Gastroesophageal sphincter (tissue), 4 donors: Measurements from ENCODE around the gene ARHGEF37. TPM values are rescaled to one million over a fixed set of nuclear protein-coding genes. Genes with fewer than 3 reads are reported as not detected.
"Not testable (repeated sequence)": the region's sequence is repeated elsewhere in the genome, so short reads cannot be mapped to it uniquely, and the experiment has no call there.

Source experiments
- ATAC-seq: fragments of 150-250 bp; one replicate; pipeline ENCODE4 v1.9.1; 2016; ENCODE audit warnings: mild to moderate bottlenecking, moderate library complexity
- H3K27ac ChIP-seq, 4 donors: fragments of 200-600 bp; sonication (generic) in 3 of 4; 1 replicate in 3 of 4; 2 replicates in 1 of 4; pipeline ENCODE4 v1.5.1; 2016 to 2019
- H3K27me3 ChIP-seq: fragments of 200-600 bp; sonication (generic); one replicate; pipeline ENCODE4 v1.5.1; 2019
- H3K36me3 ChIP-seq, 2 donors: fragments of 200-600 bp; sonication (generic); one replicate each; pipeline ENCODE4 v1.5.1; 2019; ENCODE audit warnings: control low read depth in 1 of 2
- H3K4me1 ChIP-seq, 3 donors: fragments of 200-600 bp; sonication (generic); 1 replicate in 2 of 3; 2 replicates in 1 of 3; pipeline ENCODE4 v1.5.1; 2016 to 2019; ENCODE audit warnings: control low read depth in 2 of 3
- H3K4me3 ChIP-seq, 2 donors: fragments of 200-600 bp; sonication (generic); one replicate each; pipeline ENCODE4 v1.5.1; 2019; ENCODE audit warnings: mild to moderate bottlenecking in 1 of 2, moderate library complexity in 1 of 2
- H3K9me3 ChIP-seq, 3 donors: fragments of 200-600 bp; sonication (generic); one replicate each; pipeline ENCODE4 v1.5.1; 2017 to 2019; ENCODE audit warnings: control low read depth in 2 of 3
- EP300 ChIP-seq: sonication (generic); formaldehyde crosslinking; IDR thresholded peaks from one replicate; pipeline ENCODE4 v1.6.1; 2017; ENCODE audit warnings: antibody characterized with exemption, mild to moderate bottlenecking
- POLR2A ChIP-seq, 2 donors: fragments of 450-650 bp; IDR thresholded peaks; one replicate each; pipeline ENCODE4 v1.6.1; 2017; ENCODE audit warnings: antibody characterized with exemption in 2 of 2, mild to moderate bottlenecking in 2 of 2, moderate library complexity in 1 of 2
- POLR2AphosphoS5 ChIP-seq: sonication (generic); formaldehyde crosslinking; IDR thresholded peaks from one replicate; pipeline ENCODE4 v1.6.1; 2017; ENCODE audit warnings: antibody characterized with exemption
- WGBS, 2 donors: methylation state at CpG; one replicate each; pipeline ENCODE4 v1.1.5; 2018; ENCODE audit warnings: low coverage in 1 of 2; 5-methylcytosine and 5-hydroxymethylcytosine counted together
- total RNA-seq, 4 donors: library from RNA; depleted of rRNA; stranded (reverse); fragments of >200 nt; gene quantifications; one replicate each; pipeline ENCODE4 v1.1.0, GENCODE V29; 2016
- TF ChIP-seq, protein P1 (sequence below), 4 experiments: fragments of 200-600 bp in 2 of 4; fragments of 450-650 bp in 2 of 4; sonication (generic) in 1 of 4; IDR thresholded peaks; one replicate each; pipeline ENCODE4 v1.5.1; 2017 to 2019; ENCODE audit warnings: antibody characterized with exemption in 4 of 4, mild to moderate bottlenecking in 2 of 4, moderate library complexity in 2 of 4

Gene ARHGEF37
- total RNA-seq, 4 donors from 2014 or later, result 13.5 to 30.6 (median 20.1) TPM

DNA sequence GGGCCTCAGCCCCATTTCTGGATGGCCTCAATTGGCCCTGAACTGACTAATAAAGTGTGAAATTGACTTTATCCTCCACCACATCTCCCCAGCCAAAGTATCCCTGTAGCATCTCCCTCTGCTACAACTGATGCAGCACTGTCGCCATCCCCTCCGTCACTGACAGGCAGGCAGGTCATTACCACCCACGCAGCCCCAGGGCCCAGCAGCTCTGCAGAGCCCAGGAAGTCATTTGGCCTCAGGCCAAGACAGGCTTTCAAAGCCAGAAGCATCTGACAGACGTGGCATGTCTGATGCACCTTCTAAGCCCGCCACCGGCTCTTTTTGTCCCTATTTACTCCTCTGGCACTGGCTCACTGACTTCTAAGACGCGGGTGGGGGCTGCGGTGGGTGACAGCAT lies 65.3 kb downstream of the ARHGEF37 start:
- Histone ChIP-seq H3K27ac (no peak overlapping the region), H3K27me3 (no peaks in the 10 kb centered on the region), H3K4me3 (no peak overlapping the region), H3K9me3 (no peaks in the 10 kb centered on the region), H3K36me3 (no peaks in the 10 kb centered on the region), H3K4me1 (no peaks in the 10 kb centered on the region)
- no peak for ATAC-seq
- WGBS, 2 donors, result 37 to 93% methylated on average over 2 to 5 of the region's 9 CpGs
- no peak for TF ChIP-seq POLR2AphosphoS5
- TF ChIP-seq EP300, result no peak
- no peak for TF ChIP-seq POLR2A (IDR thresholded peaks at IDR 0.05)
- TF ChIP-seq, protein P1, sequence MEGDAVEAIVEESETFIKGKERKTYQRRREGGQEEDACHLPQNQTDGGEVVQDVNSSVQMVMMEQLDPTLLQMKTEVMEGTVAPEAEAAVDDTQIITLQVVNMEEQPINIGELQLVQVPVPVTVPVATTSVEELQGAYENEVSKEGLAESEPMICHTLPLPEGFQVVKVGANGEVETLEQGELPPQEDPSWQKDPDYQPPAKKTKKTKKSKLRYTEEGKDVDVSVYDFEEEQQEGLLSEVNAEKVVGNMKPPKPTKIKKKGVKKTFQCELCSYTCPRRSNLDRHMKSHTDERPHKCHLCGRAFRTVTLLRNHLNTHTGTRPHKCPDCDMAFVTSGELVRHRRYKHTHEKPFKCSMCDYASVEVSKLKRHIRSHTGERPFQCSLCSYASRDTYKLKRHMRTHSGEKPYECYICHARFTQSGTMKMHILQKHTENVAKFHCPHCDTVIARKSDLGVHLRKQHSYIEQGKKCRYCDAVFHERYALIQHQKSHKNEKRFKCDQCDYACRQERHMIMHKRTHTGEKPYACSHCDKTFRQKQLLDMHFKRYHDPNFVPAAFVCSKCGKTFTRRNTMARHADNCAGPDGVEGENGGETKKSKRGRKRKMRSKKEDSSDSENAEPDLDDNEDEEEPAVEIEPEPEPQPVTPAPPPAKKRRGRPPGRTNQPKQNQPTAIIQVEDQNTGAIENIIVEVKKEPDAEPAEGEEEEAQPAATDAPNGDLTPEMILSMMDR (IDR thresholded peaks at IDR 0.05), result no peak

DNA sequence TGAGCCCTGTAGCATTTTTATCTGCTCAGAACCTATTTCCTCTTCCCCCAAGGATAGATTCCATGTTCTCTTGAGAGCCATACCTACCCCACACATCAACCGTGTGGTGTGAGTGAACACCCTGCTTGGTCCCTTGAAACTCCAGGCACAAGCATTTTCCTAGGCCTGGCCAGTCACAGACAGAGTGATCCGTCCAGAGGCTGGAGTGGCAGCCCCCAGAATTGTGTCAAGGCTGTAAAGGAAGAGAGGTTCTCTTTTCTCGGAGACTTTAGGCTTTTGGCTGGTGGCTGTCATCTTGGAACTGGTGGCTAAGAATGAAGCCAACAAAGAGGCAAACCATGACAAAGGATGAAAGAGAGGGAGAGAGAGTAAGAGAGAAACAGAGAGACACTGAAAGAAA lies 66.0 kb downstream of the ARHGEF37 start:
- TF ChIP-seq EP300 (no peak), POLR2AphosphoS5 (no peak), POLR2A (IDR thresholded peaks at IDR 0.05) (no peak)
- TF ChIP-seq, protein P1 (IDR thresholded peaks at IDR 0.05), result no peak
- Histone ChIP-seq H3K36me3 (no peaks in the 10 kb centered on the region), H3K9me3 (no peaks in the 10 kb centered on the region), H3K4me3 (no peak overlapping the region), H3K4me1 (no peaks in the 10 kb centered on the region), H3K27ac (no peak overlapping the region), H3K27me3 (no peaks in the 10 kb centered on the region)
- ATAC-seq, result no peak
- WGBS, 2 donors, result 58 to 76% methylated on average over 2 to 3 of the region's 3 CpGs

DNA sequence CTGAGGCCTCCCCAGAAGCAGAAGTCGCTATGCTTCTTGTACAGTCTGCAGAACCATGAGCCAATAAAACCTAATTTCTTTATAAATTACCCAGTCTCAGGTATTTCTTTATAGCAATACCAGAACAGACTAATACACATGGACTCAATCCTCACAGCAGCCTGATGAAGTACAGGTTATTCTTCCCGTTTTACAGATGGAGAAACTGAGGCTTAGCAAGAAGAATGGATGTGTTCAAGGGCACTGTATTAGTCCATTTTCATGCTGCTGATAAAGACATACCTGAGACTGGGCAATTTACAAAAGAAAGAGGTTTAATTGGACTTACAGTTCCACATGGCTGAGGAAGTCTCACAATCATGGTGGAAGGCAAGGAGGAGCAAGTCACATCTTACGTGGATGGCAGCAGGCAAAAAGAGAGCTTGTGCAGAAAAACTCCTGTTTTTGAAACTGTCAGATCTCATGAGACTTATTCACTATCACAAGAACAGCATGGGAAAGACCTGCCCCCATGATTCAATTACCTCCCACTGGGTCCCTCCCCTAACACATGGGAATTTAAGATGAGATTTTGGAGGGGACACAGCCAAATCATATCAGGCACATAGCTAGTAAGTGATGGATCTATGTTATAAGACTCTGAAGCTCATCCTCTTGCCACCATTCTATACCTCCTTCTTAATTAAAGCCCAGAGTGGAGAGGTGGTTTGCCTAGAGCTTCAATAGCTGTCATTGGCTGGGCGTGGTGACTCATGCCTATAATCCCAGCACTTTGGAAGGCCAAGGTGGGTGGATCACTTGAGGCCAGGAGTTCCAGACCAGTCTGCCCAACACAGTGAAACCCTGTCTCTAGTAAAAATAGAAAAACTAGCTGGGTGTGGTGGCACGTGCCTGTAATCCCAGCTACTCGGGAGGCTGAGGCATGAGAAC lies 67.4 kb downstream of the ARHGEF37 start:
- H3K4me3 ChIP-seq, H3K9me3 ChIP-seq, H3K4me1 ChIP-seq, H3K27me3 ChIP-seq, ATAC-seq, H3K27ac ChIP-seq, H3K36me3 ChIP-seq: not testable (repeated sequence)
- whole genome bisulfite sequencing, 2 donors, result 85 to 90% methylated on average over 3 to 4 of the region's 6 CpGs

DNA sequence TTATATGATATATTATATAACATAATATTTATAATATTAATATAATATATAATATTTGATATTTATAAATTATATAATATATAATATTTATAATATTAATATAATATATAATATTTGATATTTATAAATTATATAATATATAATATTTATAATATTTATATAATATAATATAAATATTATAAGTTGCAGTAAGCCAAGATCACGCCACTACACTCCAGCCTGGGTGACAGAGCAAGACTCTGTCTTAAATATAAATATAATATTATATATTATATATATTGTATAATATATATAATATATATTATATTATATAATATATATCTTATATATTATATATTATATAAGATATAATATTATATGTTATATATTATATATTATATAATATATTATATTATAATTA lies 68.4 kb downstream of the ARHGEF37 start:
- not testable (repeated sequence) for ATAC-seq, H3K4me3 ChIP-seq
- WGBS, 2 donors, result 91% methylated on average over 1 of the region's 1 CpG; no CpG with 5 or more reads in 1 of the 2 donors

DNA sequence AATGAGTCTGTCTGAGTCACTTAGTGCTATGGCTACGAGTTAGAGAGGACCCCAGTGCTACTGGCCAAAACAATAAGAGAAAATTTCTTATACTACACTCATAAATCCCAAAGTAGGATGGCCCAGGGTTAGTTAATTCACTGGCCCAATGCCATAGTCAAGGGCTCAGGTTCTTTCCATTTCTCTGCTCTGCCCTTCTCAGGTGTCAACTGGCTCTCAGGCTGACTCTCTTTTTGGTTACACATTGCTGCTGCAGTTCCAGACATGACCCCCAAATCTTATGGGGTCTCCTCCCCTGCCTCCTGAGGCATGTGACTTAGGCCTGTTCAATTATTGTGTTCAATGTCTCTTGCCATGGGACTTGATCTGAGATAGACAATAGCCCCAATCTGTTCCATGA lies 70.4 kb downstream of the ARHGEF37 start:
- 38 to 100% methylated on average over 1 of the region's 1 CpG for WGBS, 2 donors

More for the DNA sequence above, 68.4 kb downstream of the ARHGEF37 start:
- not testable (repeated sequence) for H3K4me1 ChIP-seq, H3K36me3 ChIP-seq, H3K9me3 ChIP-seq, H3K27me3 ChIP-seq, H3K27ac ChIP-seq

More for the DNA sequence above, 70.4 kb downstream of the ARHGEF37 start:
- no peak for ATAC-seq
- Histone ChIP-seq H3K27ac (no peak overlapping the region), H3K27me3 (no peaks in the 10 kb centered on the region), H3K9me3 (peaks cover 0 to 2% (median 0%) of the 10 kb centered on the region in 3 donors), H3K36me3 (no peaks in the 10 kb centered on the region), H3K4me3 (no peak overlapping the region), H3K4me1 (no peaks in the 10 kb centered on the region)
- TF ChIP-seq EP300, result no peak
- TF ChIP-seq, protein P1 (IDR thresholded peaks at IDR 0.05), result no peak
- TF ChIP-seq POLR2A (IDR thresholded peaks at IDR 0.05), result no peak
- TF ChIP-seq POLR2AphosphoS5, result no peak
